Nephron progenitor cell (in vitro differentiated cells): ENCODE results near the gene CRYBG3.
"Not testable (repeated sequence)": the region's sequence is repeated elsewhere in the genome, so short reads cannot be mapped to it uniquely, and the experiment has no call there.

ENCODE experiments used
- DNase-seq: peaks from one replicate; pipeline ENCODE4 v3.0.0; 2021
- H3K27ac Mint-ChIP-seq: 2 replicates; pipeline ENCODE4 v1.8.0; 2021; ENCODE audit warnings: mild to moderate bottlenecking, moderate library complexity, mixed read lengths
- H3K27me3 Mint-ChIP-seq: 2 replicates; pipeline ENCODE4 v1.8.0; 2021; ENCODE audit warnings: mild to moderate bottlenecking, low read depth, mixed read lengths; ENCODE audit not compliant: poor library complexity
- H3K36me3 Mint-ChIP-seq: 2 replicates; pipeline ENCODE4 v1.8.0; 2021; ENCODE audit warnings: low read depth, mixed read lengths
- H3K4me1 Mint-ChIP-seq: 2 replicates; pipeline ENCODE4 v1.8.0; 2021; ENCODE audit warnings: mixed read lengths
- H3K4me3 Mint-ChIP-seq: 2 replicates; pipeline ENCODE4 v1.8.0; 2021; ENCODE audit warnings: mild to moderate bottlenecking, moderate library complexity, mixed read lengths
- H3K9me3 Mint-ChIP-seq: 2 replicates; pipeline ENCODE4 v1.8.0; 2021; ENCODE audit warnings: mild to moderate bottlenecking, moderate library complexity, mixed read lengths
- CTCF ChIP-seq: fragments of 200-600 bp; sonication (generic); IDR thresholded peaks from 2 replicates; pipeline ENCODE4 v1.5.0; 2021; ENCODE audit warnings: antibody characterized with exemption

Gene CRYBG3

GRCh38 chr3:97901313-97902248 is 79.8 kb downstream of the CRYBG3 start:
- Mint-ChIP-seq H3K27ac (peak overlapping the region; percentile 53), H3K4me1 (no peaks in the 10 kb centered on the region), H3K9me3 (peaks cover 6% of the 10 kb centered on the region), H3K27me3 (no peaks in the 10 kb centered on the region), H3K36me3 (no peaks in the 10 kb centered on the region), H3K4me3 (no peak overlapping the region)
- no peak for TF ChIP-seq CTCF
- DNase-seq = no peak

DNA sequence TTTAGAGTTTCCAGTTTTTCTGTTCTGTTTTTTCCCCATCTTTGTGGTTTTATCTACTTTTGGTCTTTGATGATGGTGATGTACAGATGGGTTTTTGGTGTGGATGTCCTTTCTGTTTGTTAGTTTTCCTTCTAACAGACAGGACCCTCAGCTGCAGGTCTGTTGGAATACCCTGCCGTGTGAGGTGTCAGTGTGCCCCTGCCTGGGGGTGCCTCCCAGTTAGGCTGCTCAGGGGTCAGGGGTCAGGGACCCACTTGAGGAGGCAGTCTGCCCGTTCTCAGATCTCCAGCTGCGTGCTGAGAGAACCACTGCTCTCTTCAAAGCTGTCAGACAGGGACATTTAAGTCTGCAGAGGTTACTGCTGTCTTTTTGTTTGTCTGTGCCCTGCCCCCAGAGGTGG is 88.0 kb downstream of the CRYBG3 start:
- not testable (repeated sequence) for H3K4me1 Mint-ChIP-seq, DNase-seq, H3K4me3 Mint-ChIP-seq, H3K27me3 Mint-ChIP-seq, H3K27ac Mint-ChIP-seq
- Mint-ChIP-seq H3K36me3 (peaks cover 35% of the 10 kb centered on the region), H3K9me3 (peaks cover 20% of the 10 kb centered on the region)

DNA sequence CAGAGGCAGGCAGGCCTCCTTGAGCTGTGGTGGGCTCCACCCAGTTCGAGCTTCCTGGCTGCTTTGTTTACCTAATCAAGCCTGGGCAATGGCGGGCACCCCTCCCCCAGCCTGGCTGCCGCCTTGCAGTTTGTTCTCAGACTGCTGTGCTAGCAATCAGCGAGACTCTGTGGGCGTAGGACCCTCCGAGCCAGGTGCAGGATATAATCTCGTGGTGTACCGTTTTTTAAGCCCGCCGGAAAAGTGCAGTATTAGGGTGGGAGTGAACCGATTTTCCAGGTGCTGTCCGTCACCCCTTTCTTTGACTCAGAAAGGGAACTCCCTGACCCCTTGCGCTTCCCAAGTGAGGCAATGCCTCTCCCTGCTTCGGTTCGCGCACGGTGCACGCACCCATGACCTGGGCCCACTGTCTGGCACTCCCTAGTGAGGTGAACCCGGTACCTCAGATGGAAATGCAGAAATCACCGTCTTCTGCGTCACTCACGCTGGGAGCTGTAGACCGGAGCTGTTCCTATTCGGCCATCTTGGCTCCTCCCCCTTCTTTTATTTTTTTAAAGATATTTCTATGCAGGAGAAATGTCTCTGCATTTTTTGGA is 88.5 kb downstream of the CRYBG3 start:
- not testable (repeated sequence) for H3K27me3 Mint-ChIP-seq, H3K4me1 Mint-ChIP-seq, DNase-seq, H3K27ac Mint-ChIP-seq, H3K4me3 Mint-ChIP-seq
- Mint-ChIP-seq H3K9me3 (peaks cover 20% of the 10 kb centered on the region), H3K36me3 (peaks cover 35% of the 10 kb centered on the region)

DNA sequence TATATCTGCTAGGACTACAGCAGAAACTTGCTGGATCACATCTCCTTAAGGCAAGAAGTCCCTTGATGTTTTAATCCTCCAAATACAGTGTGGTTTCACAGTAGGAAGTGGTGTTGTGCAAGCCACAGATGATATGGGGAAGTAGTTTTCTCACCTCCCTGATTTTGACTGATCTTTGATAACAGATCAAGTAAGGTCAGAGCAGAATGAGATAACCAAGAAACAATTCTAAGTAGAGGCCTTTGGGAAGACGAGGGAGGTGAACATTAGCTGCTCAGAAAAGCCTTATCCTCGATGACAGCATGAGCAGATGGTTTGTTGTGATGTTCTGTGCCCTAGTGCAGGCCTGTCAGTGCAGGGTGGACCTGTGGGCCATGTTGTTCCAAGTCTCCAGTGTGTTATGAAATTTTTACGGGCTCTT is 89.1 kb downstream of the CRYBG3 start:
- Mint-ChIP-seq H3K27ac (no peak overlapping the region), H3K4me3 (no peak overlapping the region), H3K9me3 (peaks cover 20% of the 10 kb centered on the region), H3K4me1 (peaks cover 6% of the 10 kb centered on the region), H3K36me3 (peaks cover 35% of the 10 kb centered on the region), H3K27me3 (peaks cover 5% of the 10 kb centered on the region)
- no peak for TF ChIP-seq CTCF
- no peak for DNase-seq

DNA sequence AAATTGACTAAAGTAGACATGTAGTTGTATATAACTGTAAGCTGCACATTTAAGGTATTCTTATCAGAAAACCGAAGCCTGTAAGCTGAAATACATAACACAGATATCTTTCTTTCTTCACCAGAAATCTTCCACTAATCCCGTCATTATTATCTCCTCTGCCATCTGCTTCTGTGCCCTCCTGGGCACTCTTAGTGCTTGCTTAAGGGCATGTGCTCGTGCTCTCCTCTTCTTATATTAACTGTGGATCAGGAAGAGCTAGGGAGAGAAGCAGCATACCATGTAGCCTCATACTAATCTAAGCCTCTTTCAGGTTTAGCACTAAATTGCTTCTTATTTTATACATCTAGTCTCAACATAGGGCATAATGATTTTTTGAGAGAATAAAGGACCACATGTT is 89.6 kb downstream of the CRYBG3 start:
- no peak for TF ChIP-seq CTCF
- Mint-ChIP-seq H3K27me3 (peaks cover 5% of the 10 kb centered on the region), H3K9me3 (peaks cover 20% of the 10 kb centered on the region), H3K4me3 (no peak overlapping the region), H3K27ac (no peak overlapping the region), H3K36me3 (peaks cover 35% of the 10 kb centered on the region), H3K4me1 (peaks cover 6% of the 10 kb centered on the region)
- DNase-seq = no peak

- Mint-ChIP-seq H3K4me3 (no peak overlapping the region), H3K36me3 (peaks cover 24% of the 10 kb centered on the region), H3K27me3 (no peaks in the 10 kb centered on the region), H3K4me1 (peaks cover 6% of the 10 kb centered on the region), H3K27ac (no peak overlapping the region), H3K9me3 (peaks cover 11% of the 10 kb centered on the region)
- DNase-seq = no peak
- no peak for TF ChIP-seq CTCF
Measured at GRCh38 chr3:97914388-97914787, 92.6 kb downstream of the CRYBG3 start.
